ENCODE data around the gene TUBA1C.
"Not testable (repeated sequence)": the region's sequence is repeated elsewhere in the genome, so short reads cannot be mapped to it uniquely, and the experiment has no call there.

Gene TUBA1C

DNA sequence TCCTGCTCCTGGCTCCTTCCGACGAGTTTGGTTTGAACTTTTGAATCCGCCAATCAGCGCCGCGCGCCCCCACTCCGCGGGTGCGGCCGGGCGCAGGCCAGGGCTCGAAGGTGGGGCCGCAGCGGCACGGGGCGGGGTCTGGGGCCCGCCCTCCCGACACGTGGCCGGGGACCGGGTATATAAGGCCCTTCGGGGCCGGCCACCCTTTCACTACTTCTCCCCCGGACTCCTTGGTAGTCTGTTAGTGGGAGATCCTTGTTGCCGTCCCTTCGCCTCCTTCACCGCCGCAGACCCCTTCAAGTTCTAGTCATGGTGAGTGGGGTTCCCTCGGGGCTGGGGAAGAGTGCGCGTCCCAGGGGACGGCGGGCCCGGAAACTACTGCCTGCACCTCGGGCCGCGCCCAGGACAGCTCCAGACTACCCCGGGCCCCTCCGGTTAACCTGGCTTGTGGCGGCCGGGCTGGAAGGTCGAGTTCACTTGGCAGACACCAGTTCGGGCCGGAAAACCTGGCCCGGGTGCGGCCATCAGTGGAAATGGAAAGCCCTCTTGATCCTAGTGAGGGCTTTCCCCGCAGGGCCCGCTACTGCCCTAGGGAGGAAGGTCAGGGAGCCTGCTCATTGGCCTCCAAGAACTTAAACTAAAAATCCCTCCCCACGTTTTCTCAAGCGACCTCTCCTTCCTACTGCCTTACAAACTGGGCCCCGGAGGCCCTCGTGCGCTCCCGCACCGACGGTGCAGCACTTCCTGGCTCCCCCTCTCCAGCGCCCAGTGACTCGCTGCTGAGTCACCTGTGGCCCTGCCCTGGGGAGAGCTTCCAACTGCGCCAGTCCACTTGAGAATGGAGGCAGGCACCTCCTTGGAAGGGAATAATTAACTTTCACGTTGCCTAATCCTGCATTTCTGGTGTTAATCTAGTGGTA is at the start of gene TUBA1C:
TSS of gene TUBA1C (plus strand) at position 210 of the 920 bp plus-strand sequence. CDS start at position 310, 100 bp downstream.
- DNase-seq (ENCODE audit: low spot score), result peak; percentile 98

DNA sequence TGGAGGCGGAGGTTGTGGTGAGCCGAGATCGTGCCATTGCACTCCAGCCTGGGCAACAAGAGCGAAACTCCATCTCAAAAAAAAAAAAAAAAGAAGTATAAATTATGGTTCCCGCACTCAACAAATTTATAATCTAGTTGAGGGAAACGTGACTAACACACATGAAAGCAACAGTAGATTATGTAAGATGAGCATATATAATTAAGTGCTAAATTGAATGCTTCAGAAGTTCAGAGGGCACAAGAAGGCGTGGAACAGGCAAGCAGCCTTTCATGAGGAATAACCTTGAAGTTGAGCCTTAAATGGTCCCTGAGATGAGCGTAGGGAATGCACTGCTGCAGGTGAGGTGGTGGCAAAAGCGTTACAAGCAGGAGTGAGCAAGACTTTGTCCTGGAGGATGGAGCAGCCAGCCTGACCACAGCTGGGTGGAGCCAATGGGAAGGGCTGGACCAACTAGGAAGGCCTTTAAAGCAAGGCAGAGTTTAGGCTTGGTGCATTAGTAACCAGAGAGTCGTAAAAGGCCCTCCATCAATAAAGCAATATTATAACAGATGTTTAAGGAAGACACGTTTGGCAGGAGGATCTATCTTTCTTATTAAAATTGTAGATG is 45.4 kb upstream of the TUBA1C start:
- DNase-seq (ENCODE audit: low spot score), result no peak

DNA sequence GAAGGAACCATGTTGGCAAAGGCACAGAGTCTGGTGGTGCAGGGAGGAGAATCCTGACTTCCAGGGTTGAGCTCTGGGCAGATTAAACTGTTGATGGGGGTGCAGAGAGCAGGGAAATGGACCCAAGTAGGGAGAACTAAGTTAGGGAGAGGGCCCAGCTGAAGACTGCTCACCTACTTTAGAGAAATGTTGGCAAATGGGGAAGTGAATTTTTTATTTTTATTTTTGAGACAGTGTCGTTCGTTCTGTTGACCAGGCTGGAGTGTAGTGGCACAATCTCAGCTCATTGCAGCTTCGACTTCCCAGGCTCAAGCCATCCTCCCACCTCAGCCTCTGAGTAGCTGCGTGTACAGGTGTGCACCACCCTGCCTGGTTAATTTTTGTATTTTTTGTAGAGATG is 43.9 kb upstream of the TUBA1C start:
- DNase-seq (ENCODE audit: low spot score), result no peak

DNA sequence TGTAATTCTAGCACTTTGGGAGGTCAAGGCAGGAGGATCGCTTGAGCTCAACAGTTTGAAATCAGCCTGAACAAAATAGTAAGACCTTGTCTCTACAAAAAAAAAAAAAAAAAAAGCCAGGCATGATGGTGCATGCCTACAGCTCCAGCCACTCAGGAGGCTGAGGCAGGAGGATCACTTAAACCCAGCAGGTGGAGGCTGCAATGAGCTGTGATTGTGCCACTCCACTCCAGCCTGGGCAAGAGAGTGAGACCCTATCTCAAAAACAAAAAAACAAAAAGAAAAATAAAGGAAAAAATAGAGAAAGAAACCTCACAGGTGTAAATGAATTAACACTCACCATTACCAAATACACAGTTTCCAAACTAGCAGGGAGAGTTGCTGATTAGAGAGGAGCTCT is 41.8 kb upstream of the TUBA1C start:
- no peak for DNase-seq (ENCODE audit: low spot score)

DNA sequence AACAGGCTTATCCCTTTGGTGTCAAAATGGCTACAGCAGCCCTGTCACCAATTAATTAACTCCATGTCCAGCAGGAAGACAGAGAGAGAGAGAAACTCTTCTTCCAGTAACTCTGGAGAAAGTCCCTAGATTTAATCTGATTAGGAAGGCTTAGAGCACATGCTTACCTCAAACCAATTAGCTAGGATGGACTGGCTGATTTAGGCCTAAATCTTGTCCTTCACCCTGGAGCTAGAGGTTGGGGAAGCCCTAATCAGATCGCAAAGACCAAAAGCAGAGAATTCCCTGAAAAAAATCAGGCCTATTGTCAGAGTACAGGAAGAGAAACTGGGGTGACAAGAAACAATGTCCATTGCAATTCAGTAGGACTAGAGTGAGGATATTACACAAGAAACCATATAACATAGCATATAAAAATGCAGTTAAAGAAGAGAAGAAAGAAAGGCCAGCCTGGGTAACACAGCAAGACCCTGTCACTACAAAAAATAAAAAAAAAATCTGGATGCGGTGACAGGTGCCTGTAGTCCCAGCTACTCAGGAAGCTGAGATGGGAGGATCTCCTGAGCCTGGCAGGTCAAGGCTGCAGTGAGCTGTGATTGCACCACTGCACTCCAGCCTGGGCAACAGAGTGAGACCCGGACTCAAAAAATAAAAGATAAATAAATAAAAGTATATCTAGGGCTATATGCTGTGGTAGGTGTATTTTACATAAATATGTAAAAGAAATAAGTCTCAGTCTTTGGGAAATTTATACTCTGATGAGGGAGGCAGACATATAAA is 41.1 kb upstream of the TUBA1C start:
- no peak for DNase-seq (ENCODE audit: low spot score)

DNA sequence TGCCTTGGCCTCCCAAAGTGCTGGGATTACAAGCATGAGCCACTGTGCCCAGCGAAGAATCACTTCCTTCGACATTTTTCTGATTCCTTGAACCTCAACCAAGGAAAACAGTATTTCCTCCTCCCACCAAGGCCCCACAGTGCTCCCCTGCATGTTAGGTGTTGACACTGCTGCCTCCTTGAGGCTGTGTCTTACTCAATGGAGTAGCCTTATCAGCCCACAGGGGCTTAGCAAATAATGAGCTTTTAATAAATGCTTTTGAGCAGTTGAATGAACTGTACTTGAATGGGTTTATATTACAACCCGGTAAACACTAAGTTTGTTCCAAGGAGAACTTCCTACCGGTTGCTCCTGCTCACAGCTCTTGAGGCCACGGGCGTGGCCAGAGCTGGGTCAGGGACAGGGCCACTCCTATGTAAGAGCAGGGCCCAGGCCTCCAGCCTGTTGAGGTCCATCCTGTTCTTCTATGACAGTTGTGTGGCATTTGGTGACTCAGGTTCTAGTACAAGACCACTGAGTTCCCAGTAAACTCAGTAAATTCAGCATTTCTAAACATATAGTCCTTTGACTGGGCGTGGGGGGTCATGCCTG is 39.2 kb upstream of the TUBA1C start:
- no peak for DNase-seq (ENCODE audit: low spot score)

DNA sequence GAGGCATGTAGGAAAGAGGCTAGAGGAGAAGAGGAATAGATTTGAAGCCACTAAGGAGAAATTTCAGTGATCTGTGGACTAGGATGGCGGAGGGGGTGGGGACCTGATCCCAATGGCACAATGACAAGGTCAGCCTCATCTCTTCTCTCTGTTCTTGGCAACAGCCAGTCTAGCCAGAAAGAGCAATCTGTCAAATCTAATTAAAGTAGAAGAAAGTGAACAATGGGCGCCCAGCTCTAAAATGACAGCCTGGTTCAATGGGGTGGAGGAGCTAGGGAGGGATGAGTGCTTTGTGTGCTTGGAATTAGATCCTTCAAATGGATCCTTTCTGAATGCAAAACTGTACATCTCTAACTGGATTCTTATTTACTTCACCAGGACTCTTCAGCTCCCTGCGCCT is 37.2 kb upstream of the TUBA1C start:
- DNase-seq (ENCODE audit: low spot score), result no peak

DNA sequence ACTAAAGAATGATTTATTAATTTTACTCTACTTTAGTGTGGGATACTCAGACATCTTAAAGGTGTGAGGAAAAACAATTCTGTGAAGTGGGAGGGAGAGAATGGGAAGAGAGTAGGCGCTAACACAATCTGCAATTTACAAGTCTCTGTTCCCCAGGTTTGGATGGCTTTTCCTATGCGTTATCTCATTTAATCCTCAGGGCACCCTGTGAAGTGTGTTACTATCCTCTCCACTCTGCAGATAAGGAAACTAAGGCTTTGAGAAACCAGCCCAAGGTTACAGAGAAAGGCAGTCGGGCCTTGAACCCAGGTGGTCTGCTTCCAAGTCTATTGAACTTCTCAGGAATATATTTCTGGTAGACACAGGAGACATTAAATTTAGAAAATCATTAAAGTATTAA is 36.2 kb upstream of the TUBA1C start:
- no peak for DNase-seq (ENCODE audit: low spot score)

DNA sequence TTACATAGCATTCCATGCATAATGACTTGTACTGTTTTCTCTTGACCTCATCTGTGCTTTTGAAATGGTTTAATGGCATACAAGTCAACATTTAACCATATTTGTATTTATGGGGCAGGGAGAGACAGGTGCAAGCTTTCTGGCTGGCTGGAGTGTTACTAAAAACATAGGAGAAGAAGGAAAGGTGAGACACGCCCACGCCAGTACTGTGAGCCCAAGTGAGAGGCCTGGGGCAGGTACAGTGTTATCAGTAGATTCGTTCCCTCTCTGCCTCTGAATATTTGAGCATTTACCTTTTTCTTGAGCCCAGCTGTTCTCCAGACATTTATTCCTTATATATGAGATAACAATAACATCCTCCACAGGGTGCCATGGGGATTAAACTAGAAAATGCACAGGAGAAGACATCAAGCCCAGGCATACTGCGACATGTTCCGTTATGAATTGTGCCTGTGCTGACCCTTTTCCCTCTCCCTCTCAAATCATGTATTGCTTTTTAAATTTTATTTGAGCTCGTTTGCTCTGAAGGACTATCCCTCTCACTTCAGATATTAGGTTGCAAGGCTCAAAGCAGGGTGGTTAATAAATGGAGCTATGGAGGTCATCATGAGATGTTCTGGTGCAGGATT is 34.6 kb upstream of the TUBA1C start:
- DNase-seq (ENCODE audit: low spot score), result no peak

DNA sequence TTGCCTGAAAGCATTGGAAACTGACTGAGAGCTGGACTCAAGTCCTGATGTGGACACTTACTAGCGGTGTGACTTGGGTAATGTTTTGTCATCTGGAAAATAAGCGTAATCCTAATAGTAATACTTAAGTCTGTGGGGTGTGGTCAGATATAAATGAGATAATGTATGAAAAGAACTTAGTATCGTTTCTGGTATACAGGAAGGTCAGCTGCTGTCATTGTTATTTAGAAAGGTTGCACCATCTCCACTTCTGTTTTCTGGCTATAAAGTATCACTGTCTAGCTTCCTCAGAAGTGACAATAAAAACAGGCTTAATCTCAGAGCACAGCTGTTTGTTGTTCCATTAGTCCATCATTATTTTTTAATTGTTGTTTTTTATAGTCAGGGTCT is 34.1 kb upstream of the TUBA1C start:
- no peak for DNase-seq (ENCODE audit: low spot score)

DNA sequence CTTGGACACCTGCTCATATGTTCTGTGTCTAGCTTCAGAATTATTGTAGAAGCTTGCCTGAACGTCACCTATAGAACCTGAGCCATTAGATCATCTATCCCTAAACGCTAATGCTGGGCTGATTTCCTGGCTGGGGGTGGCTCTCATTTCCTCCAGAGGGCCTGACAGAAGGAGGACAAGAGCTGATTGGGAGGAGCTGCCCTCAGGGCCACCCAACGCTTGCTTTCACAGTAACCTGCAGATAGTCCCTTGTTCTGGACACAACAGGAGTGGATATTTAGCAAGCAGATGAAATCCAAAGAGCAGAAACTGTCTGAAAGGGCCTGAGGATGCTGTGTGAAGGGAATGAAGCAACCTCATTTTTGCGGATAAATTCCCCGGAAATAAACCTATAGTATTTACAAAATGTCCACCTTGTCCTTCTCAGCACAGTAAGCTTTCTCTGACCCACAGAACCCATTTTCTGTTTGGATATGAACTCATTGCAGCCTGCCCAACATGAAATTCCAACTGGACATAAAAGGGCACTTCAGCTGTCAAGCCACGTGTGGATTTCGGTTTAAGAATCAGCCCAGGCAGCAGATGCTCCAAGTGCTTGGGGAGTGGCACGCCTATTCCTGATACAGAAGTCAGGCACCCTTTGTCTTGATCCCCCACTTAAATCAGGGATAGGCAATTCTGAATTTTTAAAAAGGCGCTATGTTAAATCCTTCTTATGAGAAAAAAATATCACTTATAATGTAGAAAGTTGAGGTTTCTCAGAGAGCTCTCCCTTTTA is 32.8 kb upstream of the TUBA1C start:
- no peak for DNase-seq (ENCODE audit: low spot score)

DNA sequence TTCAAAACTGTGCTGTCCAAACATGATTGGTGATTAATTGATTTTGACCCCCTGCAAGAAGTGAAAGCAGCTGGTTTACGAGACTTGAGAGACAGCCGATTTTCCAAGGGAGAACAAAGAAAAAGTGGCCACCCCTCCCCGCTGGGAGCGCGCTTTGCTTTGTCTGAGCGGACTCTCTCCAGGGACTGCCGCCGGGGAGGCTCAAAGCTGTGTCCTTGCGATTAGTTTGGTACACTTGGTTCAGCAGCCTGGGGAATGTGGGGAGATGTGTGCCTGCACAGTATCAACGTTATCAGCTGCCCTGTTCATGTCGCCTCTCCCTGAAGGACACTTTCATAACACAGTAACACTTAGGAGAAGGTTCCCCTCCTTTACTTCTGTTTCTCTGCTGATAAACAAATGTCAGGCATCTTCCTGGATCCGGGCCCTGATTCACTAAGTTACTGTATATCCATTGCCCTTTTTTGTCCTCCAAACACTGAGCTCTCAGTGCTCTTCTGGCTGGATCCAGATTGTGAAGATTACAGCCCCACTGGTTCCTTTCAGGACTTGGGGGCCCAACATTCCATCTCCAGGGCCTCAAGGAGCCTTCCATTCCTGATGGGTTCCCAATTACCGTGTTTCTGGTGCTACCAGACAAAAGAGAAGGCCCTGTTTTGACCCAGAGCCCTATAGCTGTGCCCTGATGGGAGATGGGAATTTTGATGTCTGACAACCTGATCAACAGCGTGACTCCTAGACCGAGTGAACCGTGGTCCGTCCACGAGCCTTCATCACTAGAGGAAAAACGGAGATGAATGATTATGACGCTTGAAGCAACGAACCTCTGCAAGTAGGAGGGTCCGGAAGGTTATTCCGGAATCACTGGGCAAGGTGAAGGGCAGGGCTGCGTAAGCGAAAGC is 31.7 kb upstream of the TUBA1C start:
- DNase-seq (ENCODE audit: low spot score), result peak; percentile 90

DNA sequence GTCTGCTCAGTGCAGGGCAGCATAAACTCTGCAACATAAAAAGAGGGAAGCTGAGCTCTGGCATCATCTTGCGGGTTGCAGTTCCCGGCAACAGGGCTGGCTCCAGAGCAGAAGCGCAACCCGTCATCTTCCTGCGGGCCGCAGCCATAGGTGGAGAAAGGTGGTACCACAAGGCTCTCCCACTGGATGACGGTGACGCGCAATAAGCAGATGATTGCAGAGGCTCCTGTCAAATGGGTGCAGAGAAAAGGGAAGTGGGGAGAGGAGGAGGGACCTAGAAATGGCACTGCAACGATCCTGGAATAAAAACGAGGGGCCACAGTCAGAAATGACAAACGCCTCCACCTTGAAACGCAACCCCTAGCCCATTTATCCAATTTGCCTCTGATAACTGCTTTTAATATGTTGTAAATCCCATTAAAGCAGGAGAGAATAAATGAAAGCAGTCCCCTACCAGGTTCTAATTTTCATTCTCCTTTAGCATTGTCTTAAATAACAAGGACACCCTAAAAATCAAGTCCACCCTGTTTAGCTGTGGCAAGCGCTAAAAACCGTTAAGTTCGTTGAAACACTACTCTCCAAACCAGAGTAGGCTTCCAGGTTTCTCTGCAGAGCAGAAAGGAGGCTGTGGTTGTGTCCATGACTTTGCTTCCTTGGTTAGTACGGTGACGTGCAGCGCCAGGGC is 30.9 kb upstream of the TUBA1C start:
- DNase-seq (ENCODE audit: low spot score), result no peak

DNA sequence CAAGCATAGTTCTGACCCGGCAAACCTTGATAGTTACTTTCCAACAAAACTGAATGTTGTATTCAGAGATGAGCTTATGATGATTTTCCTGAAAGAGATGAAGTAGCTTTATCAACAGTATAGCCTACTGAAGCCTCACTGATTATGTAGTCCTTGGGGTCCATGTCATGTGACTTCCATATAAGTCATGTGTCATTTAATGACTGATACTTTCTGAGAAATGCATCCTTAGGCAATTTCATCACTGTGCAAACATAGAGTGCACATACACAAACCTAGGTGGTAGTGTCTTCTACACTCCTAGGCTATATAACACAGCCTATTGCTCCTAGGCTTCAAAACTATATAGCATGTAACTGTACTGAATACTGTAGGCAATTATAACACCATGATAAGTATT is 28.5 kb upstream of the TUBA1C start:
- DNase-seq (ENCODE audit: low spot score), result no peak

DNA sequence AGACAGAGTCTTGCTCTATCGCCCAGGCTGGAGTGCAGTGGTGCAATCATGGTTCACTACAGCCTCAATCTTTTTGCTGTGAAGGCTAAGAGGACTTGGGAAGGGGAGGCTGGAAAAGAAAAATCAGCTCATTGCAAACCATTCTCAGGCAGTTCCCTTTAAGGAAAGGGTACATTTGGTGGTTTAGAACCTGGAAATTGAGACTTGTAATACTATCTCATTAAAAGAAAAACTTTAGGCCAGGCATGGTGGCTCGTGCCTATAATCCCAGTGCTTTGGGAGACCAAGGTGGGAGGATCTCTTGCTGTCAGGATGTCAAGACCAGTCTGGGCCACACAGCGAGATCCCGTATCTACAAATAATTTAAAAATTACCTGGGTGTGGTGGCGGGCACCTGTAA is 21.3 kb upstream of the TUBA1C start:
- no peak for DNase-seq (ENCODE audit: low spot score)

DNA sequence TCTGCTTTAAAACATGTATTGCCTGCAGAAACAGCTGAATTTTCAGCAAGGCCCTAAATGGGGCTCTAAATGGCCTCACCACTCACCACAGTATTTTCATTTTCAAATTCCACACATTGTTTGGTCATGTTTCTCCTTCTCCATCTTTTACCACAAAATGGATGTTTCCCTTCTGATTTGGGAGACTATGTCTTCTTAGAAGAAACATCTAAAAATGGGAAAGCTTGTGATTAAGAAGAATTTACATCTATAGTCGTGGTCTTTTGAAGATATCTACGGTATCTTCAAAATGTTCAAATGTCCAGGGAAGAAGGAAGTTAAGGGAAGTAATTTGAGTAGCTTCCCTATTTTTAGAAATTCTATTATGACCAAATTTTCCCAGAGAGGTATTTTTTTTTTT is 20.7 kb upstream of the TUBA1C start:
- DNase-seq (ENCODE audit: low spot score), result no peak

DNA sequence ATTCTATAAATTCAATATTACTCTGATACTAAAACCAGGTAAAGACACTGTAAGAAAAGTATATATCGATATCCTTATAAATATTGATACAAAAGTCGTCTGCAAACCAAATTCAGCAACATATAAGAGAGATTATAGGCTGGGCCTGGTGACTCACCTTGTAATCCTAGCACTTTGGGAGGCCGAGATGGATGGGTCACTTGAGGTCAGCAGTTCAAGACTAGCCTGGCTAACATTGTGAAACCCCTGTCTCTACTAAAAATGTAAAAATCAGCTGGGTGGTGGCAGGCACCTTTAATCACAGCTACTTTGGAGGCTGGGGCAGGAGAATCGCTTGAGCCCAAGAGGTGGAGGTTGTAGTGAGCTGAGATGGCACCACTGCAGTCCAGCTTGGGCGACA is 13.5 kb upstream of the TUBA1C start:
- DNase-seq (ENCODE audit: low spot score), result no peak

DNA sequence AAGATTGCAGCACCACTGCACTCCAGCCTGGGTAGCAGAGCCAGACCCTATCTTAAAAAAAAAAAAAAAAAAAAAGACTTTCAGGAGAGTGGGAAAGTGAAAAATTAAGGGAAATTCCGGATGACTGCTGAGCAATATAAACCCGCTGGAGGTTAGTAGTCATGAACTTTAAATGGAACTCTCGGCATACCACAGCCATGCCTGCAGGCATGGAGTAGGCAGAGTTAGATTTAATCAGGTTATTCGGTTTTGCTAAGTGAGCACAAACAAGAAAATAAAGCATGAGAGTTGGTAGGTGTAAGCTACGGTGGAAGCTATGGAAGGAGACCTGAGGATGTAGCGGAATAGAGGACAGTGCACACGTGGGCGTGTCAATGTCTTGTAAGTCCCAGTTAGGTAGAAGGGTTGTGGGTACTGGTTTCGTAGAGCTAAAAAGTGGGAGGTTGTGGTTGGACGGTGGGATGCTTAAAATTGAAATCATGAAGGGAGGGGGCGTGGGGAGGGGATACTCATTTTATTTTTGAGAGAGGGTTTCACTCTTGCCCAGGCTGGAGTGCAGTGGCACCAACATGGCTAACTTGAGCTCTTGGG is 11.8 kb upstream of the TUBA1C start:
- DNase-seq (ENCODE audit: low spot score), result no peak

DNA sequence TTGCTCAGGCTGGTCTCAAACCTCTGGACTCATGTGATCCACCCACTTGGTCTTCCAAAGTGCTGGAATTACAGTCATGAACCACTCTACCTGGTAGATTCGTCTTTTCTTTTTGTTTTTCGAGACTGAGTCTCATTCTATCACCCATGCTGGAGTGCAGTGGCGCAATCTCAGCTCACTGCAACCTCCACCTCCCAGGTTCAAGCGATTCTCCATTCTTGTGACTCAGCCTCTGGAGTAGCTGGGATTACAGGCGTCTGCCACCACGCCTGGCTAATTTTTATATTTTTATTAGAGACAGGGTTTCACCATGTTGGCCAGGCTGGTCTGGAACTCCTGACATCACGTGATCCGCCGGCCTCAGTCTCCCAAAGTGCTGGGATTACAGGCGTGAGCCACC is 9.4 kb upstream of the TUBA1C start:
- DNase-seq (ENCODE audit: low spot score), result not testable (repeated sequence)

Data from ecto neural progenitor cell (in vitro differentiated cells).